Esophagus (tissue), 2 donors: ENCODE data around the gene ZSCAN23. TPM values are rescaled to one million over a fixed set of nuclear protein-coding genes. Genes with fewer than 3 reads are reported as not detected.

Source experiments
- H3K27ac ChIP-seq, 2 donors: one replicate each; pipeline ENCODE4 v1.5.1; 2013; ENCODE audit warnings: low read depth in 2 of 2, mild to moderate bottlenecking in 2 of 2, inconsistent platforms in 1 of 2, low read length in 1 of 2, moderate library complexity in 1 of 2
- H3K27me3 ChIP-seq, 2 donors: one replicate each; pipeline ENCODE4 v1.6.1; 2013; ENCODE audit warnings: low read length in 2 of 2, control low read depth in 1 of 2, mild to moderate bottlenecking in 1 of 2; ENCODE audit not compliant: insufficient read depth in 2 of 2, control insufficient read depth in 1 of 2
- H3K36me3 ChIP-seq, 2 donors: one replicate each; pipeline ENCODE4 v1.6.1; 2013; ENCODE audit warnings: low read length in 1 of 2; ENCODE audit not compliant: control insufficient read depth in 2 of 2, insufficient read depth in 2 of 2
- H3K4me1 ChIP-seq, 2 donors: one replicate each; pipeline ENCODE4 v1.6.1; 2013; ENCODE audit warnings: low read length in 1 of 2; ENCODE audit not compliant: control insufficient read depth in 2 of 2, insufficient read depth in 2 of 2
- H3K4me3 ChIP-seq, 2 donors: one replicate each; pipeline ENCODE4 v1.5.1; 2013; ENCODE audit warnings: low read length in 2 of 2, mild to moderate bottlenecking in 2 of 2, low read depth in 1 of 2, moderate library complexity in 1 of 2
- H3K9me3 ChIP-seq, 2 donors: one replicate each; pipeline ENCODE4 v1.6.1; 2013; ENCODE audit warnings: mild to moderate bottlenecking in 2 of 2, low read depth in 1 of 2, low read length in 1 of 2, moderate library complexity in 1 of 2; ENCODE audit not compliant: control insufficient read depth in 2 of 2, insufficient read depth in 1 of 2
- WGBS, 2 donors: extraction: QIAGEN DNeasy Blood & Tissue Kit; methylation state at CpG; one replicate each; pipeline ENCODE4 v1.1.7; 2013; 5-methylcytosine and 5-hydroxymethylcytosine counted together
- polyA plus RNA-seq, 2 donors: library from polyadenylated mRNA; stranded (reverse); fragments of 200-250 nt; gene quantifications; one replicate each; pipeline ENCODE4 v1.2.3, GENCODE V29; 2013
- donor health status: healthy with polysubstance abuse.
- donor health status: Bipolar disorder and iron deficiency.

ZSCAN23 gene
- under 1 TPM; 0.14 to 0.28 TPM for polyA plus RNA-seq

GRCh38 chr6:28443112-28443773, at the start of gene ZSCAN23:
Gene ZSCAN23 (minus strand): TSS chr6:28443491. CDS start chr6:28436266, 7,225 bp downstream.
- peak within 1 kb of the TSS; percentile 15 to 52 for H3K27ac ChIP-seq
- H3K4me3 ChIP-seq: peak within 1 kb of the TSS; percentile 59 to 83
- peaks cover 0 to 3% of the 10 kb centered on the region in 2 donors for H3K27me3 ChIP-seq
- H3K9me3 ChIP-seq: peaks cover 0 to 3% of the 10 kb centered on the region in 2 donors
- H3K36me3 ChIP-seq: no peaks in the 10 kb centered on the region
- H3K4me1 ChIP-seq: no peaks in the 10 kb centered on the region
- 2 to 5% methylated on average over 32 of the region's 32 CpGs for WGBS, 2 donors

GRCh38 chr6:28491984-28492317, 48.7 kb upstream of the ZSCAN23 start:
- 55 to 64% methylated on average over 3 of the region's 3 CpGs for WGBS, 2 donors
- Histone ChIP-seq H3K4me1 (peaks cover 0 to 3% of the 10 kb centered on the region in 2 donors), H3K9me3 (peaks cover 0 to 2% of the 10 kb centered on the region in 2 donors), H3K4me3 (no peak overlapping the region), H3K36me3 (no peaks in the 10 kb centered on the region), H3K27ac (no peak overlapping the region), H3K27me3 (peaks cover 0 to 5% of the 10 kb centered on the region in 2 donors)

GRCh38 chr6:28490205-28490890, 47.1 kb upstream of the ZSCAN23 start:
- H3K4me3 ChIP-seq: peak overlapping the region in 1 of 2 donors; percentile 39
- H3K27me3 ChIP-seq: peaks cover 0 to 5% of the 10 kb centered on the region in 2 donors
- peaks cover 0 to 3% of the 10 kb centered on the region in 2 donors for H3K4me1 ChIP-seq
- 15 to 17% methylated on average over 23 of the region's 23 CpGs for WGBS, 2 donors
- peaks cover 0 to 2% of the 10 kb centered on the region in 2 donors for H3K9me3 ChIP-seq
- no peak overlapping the region for H3K27ac ChIP-seq
- no peaks in the 10 kb centered on the region for H3K36me3 ChIP-seq

- Histone ChIP-seq H3K4me3 (peak overlapping the region; percentile 29 to 39), H3K4me1 (peaks cover 0 to 3% of the 10 kb centered on the region in 2 donors), H3K27me3 (peaks cover 0 to 5% of the 10 kb centered on the region in 2 donors), H3K36me3 (no peaks in the 10 kb centered on the region), H3K9me3 (peaks cover 0 to 2% of the 10 kb centered on the region in 2 donors), H3K27ac (no peak overlapping the region)
- WGBS, 2 donors: 5 to 8% methylated on average over 40 of the region's 40 CpGs
Observed at GRCh38 chr6:28489366-28490204, 46.3 kb upstream of the ZSCAN23 start.

- Histone ChIP-seq H3K9me3 (peaks cover 0 to 2% of the 10 kb centered on the region in 2 donors), H3K27me3 (peaks cover 0 to 5% of the 10 kb centered on the region in 2 donors), H3K36me3 (no peaks in the 10 kb centered on the region), H3K4me1 (peaks cover 0 to 3% of the 10 kb centered on the region in 2 donors), H3K27ac (no peak overlapping the region), H3K4me3 (no peak overlapping the region)
- 30 to 38% methylated on average over 14 of the region's 14 CpGs for WGBS, 2 donors
Observed at GRCh38 chr6:28488916-28489365, 45.6 kb upstream of the ZSCAN23 start.

- peaks cover 0 to 5% of the 10 kb centered on the region in 2 donors for H3K27me3 ChIP-seq
- no peaks in the 10 kb centered on the region for H3K36me3 ChIP-seq
Observed at GRCh38 chr6:28486988-28487742, 43.9 kb upstream of the ZSCAN23 start.

GRCh38 chr6:28486533-28486932, 43.2 kb upstream of the ZSCAN23 start:
- H3K9me3 ChIP-seq: peaks cover 0 to 2% of the 10 kb centered on the region in 2 donors
- H3K4me3 ChIP-seq: no peak overlapping the region
- no peaks in the 10 kb centered on the region for H3K36me3 ChIP-seq
- peaks cover 0 to 5% of the 10 kb centered on the region in 2 donors for H3K27me3 ChIP-seq
- H3K4me1 ChIP-seq: peaks cover 0 to 3% of the 10 kb centered on the region in 2 donors
- H3K27ac ChIP-seq: no peak overlapping the region
- WGBS, 2 donors: 86 to 93% methylated on average over 1 of the region's 1 CpG

More at GRCh38 chr6:28486988-28487742, 43.9 kb upstream of the ZSCAN23 start:
- Histone ChIP-seq H3K27ac (no peak overlapping the region), H3K9me3 (peaks cover 0 to 2% of the 10 kb centered on the region in 2 donors), H3K4me3 (no peak overlapping the region), H3K4me1 (peaks cover 0 to 3% of the 10 kb centered on the region in 2 donors)
- WGBS, 2 donors: 63 to 73% methylated on average over 3 of the region's 3 CpGs

- Histone ChIP-seq H3K27ac (no peak overlapping the region), H3K4me1 (peaks cover 0 to 3% of the 10 kb centered on the region in 2 donors), H3K36me3 (no peaks in the 10 kb centered on the region), H3K9me3 (peaks cover 0 to 2% of the 10 kb centered on the region in 2 donors), H3K27me3 (peaks cover 0 to 5% of the 10 kb centered on the region in 2 donors), H3K4me3 (no peak overlapping the region)
- 85 to 90% methylated on average over 3 of the region's 3 CpGs for WGBS, 2 donors
Observed at GRCh38 chr6:28485482-28485881, 42.2 kb upstream of the ZSCAN23 start.
